ENCODE data around the gene PRDX2. TPM values are rescaled to one million over a fixed set of nuclear protein-coding genes. Genes with fewer than 3 reads are reported as not detected.

The PRDX2 gene
- total and polyA plus RNA-seq, 10 of the 15 experiments (the other 5 are each of a cell fraction or from before 2014, with no cell fraction given), result 93.0 to 812 (median 344) TPM

DNA sequence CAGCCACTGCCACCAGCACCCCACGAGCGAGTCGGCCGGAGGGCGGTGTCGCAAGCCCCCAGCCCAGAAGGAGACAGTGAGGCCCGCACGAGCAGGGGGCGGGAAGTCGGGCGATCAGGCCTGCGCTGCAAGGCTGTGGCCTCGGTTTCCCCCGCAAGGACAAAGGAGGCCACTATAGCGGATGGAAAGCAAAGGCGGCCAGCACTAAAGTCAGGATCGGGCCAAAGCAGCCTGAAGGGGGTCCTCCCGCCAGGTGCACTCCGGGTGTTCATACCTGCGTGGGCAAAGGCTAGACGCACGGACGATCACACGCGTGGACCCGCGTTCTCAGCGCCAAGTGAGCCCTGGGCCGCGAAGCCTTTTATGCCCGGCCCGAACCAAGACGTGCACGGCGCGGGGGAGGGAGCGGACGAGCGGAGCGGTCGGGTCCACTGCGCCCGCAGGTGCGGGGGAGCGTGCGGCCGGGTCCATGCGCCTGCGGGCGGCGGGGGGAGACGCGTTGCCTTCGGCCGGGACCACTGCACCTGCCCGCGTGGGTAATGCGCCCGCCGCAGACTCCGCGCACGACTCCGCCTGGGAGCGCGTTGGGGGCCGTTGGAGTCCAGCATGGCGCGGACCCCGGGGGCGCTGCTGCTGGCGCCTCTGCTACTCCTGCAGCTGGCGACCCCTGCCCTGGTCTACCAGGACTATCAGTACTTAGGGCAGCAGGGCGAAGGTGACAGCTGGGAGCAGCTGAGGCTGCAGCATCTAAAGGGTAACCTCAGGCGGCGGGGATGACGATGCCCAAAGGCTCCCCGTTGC lies at the start of gene PRDX2, which contains the start of gene THSD8 (continued):
- TF ChIP-seq, protein P1, sequence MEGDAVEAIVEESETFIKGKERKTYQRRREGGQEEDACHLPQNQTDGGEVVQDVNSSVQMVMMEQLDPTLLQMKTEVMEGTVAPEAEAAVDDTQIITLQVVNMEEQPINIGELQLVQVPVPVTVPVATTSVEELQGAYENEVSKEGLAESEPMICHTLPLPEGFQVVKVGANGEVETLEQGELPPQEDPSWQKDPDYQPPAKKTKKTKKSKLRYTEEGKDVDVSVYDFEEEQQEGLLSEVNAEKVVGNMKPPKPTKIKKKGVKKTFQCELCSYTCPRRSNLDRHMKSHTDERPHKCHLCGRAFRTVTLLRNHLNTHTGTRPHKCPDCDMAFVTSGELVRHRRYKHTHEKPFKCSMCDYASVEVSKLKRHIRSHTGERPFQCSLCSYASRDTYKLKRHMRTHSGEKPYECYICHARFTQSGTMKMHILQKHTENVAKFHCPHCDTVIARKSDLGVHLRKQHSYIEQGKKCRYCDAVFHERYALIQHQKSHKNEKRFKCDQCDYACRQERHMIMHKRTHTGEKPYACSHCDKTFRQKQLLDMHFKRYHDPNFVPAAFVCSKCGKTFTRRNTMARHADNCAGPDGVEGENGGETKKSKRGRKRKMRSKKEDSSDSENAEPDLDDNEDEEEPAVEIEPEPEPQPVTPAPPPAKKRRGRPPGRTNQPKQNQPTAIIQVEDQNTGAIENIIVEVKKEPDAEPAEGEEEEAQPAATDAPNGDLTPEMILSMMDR (IDR thresholded peaks at IDR 0.05 in 2 of 3, conservative IDR thresholded peaks at IDR 0.05 in 1 of 3; ENCODE audit: control insufficient read depth in 2 of 3, extremely low read depth in 1 of 3, insufficient read depth in 1 of 3, low read depth in 3 of 3, low read length in 3 of 3), result no peak
- TF ChIP-seq, protein P2, sequence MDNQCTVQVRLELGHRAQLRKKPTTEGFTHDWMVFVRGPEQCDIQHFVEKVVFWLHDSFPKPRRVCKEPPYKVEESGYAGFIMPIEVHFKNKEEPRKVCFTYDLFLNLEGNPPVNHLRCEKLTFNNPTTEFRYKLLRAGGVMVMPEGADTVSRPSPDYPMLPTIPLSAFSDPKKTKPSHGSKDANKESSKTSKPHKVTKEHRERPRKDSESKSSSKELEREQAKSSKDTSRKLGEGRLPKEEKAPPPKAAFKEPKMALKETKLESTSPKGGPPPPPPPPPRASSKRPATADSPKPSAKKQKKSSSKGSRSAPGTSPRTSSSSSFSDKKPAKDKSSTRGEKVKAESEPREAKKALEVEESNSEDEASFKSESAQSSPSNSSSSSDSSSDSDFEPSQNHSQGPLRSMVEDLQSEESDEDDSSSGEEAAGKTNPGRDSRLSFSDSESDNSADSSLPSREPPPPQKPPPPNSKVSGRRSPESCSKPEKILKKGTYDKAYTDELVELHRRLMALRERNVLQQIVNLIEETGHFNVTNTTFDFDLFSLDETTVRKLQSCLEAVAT (IDR thresholded peaks at IDR 0.05), result peak; percentile 68; the same call in 1 of the 2 replicates
- TF ChIP-seq TAF1 (IDR thresholded peaks at IDR 0.05; ENCODE audit: borderline replicate concordance, low read depth, low read length), result peak; percentile 86
- peak; percentile 51; the same call in 1 of the 2 replicates for TF ChIP-seq PAX5 (IDR thresholded peaks at IDR 0.05; ENCODE audit: borderline replicate concordance, low read depth, low read length)
- TF ChIP-seq, protein P3, sequence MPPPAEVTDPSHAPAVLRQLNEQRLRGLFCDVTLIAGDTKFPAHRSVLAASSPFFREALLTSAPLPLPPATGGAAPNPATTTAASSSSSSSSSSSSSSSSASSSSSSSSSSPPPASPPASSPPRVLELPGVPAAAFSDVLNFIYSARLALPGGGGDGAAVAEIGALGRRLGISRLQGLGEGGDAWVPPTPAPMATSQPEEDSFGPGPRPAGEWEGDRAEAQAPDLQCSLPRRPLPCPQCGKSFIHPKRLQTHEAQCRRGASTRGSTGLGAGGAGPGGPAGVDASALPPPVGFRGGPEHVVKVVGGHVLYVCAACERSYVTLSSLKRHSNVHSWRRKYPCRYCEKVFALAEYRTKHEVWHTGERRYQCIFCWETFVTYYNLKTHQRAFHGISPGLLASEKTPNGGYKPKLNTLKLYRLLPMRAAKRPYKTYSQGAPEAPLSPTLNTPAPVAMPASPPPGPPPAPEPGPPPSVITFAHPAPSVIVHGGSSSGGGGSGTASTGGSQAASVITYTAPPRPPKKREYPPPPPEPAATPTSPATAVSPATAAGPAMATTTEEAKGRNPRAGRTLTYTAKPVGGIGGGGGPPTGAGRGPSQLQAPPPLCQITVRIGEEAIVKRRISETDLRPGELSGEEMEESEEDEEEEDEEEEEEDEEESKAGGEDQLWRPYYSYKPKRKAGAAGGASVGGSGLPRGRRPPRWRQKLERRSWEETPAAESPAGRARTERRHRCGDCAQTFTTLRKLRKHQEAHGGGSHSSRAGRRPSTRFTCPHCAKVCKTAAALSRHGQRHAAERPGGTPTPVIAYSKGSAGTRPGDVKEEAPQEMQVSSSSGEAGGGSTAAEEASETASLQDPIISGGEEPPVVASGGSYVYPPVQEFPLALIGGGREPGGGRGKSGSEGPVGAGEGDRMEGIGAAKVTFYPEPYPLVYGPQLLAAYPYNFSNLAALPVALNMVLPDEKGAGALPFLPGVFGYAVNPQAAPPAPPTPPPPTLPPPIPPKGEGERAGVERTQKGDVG (CRISPR knock-in tag; IDR thresholded peaks at IDR 0.05), result no peak
- TF ChIP-seq NR2F1 (conservative IDR thresholded peaks at IDR 0.05), result peak; percentile 84; the same call in 1 of the 2 replicates
- peak; percentile 100 for TF ChIP-seq JUND (IDR thresholded peaks at IDR 0.05; ENCODE audit: low read depth, low read length)
- 0 out of 2 replicates have a peak, but pooled peaks have one; percentile 16 for TF ChIP-seq NR2C1 (IDR thresholded peaks at IDR 0.05)
- TF ChIP-seq, protein P4, sequence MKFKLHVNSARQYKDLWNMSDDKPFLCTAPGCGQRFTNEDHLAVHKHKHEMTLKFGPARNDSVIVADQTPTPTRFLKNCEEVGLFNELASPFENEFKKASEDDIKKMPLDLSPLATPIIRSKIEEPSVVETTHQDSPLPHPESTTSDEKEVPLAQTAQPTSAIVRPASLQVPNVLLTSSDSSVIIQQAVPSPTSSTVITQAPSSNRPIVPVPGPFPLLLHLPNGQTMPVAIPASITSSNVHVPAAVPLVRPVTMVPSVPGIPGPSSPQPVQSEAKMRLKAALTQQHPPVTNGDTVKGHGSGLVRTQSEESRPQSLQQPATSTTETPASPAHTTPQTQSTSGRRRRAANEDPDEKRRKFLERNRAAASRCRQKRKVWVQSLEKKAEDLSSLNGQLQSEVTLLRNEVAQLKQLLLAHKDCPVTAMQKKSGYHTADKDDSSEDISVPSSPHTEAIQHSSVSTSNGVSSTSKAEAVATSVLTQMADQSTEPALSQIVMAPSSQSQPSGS (IDR thresholded peaks at IDR 0.05; ENCODE audit: low read length), result no peak
- peak; percentile 47; the same call in 1 of the 2 replicates for TF ChIP-seq HCFC1 (IDR thresholded peaks at IDR 0.05; ENCODE audit: low read length)
- 0 out of 2 replicates have a peak, but pooled peaks have one; percentile 64 for TF ChIP-seq ZSCAN29 (IDR thresholded peaks at IDR 0.05)
- TF ChIP-seq SRF (IDR thresholded peaks at IDR 0.05; ENCODE audit: low read depth in 2 of 2, low read length in 2 of 2), result no peak; a peak in 1 of 4 replicates
- TF ChIP-seq, protein P5, sequence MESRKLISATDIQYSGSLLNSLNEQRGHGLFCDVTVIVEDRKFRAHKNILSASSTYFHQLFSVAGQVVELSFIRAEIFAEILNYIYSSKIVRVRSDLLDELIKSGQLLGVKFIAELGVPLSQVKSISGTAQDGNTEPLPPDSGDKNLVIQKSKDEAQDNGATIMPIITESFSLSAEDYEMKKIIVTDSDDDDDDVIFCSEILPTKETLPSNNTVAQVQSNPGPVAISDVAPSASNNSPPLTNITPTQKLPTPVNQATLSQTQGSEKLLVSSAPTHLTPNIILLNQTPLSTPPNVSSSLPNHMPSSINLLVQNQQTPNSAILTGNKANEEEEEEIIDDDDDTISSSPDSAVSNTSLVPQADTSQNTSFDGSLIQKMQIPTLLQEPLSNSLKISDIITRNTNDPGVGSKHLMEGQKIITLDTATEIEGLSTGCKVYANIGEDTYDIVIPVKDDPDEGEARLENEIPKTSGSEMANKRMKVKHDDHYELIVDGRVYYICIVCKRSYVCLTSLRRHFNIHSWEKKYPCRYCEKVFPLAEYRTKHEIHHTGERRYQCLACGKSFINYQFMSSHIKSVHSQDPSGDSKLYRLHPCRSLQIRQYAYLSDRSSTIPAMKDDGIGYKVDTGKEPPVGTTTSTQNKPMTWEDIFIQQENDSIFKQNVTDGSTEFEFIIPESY (IDR thresholded peaks at IDR 0.05), result no peak
- peak; percentile 98 to 99 for TF ChIP-seq BHLHE40 (IDR thresholded peaks at IDR 0.05; ENCODE audit: borderline replicate concordance in 1 of 2, low read depth in 2 of 2, low read length in 1 of 2)
- TF ChIP-seq RB1 (IDR thresholded peaks at IDR 0.05; ENCODE audit: borderline replicate concordance), result peak; percentile 89
- no peak for TF ChIP-seq TCF7 (IDR thresholded peaks at IDR 0.05; ENCODE audit: borderline replicate concordance)
- no peak for TF ChIP-seq WRNIP1 (IDR thresholded peaks at IDR 0.05; ENCODE audit: borderline replicate concordance, low read depth, low read length)
- no peak for TF ChIP-seq RAD51 (IDR thresholded peaks at IDR 0.05)
- TF ChIP-seq SMAD1 (IDR thresholded peaks at IDR 0.05; ENCODE audit: low read depth, partially characterized antibody), result no peak

Data from GM12878 (cell line).